Neural cell (in vitro differentiated cells): Measurements from ENCODE around the gene CTNNA1.

Source experiments
- EZH2 ChIP-seq: fragments of 200-600, 300-800 bp; shearing (Covaris generic), sonication (generic); IDR thresholded peaks from 2 replicates; pipeline ENCODE4 v1.6.1; 2014; ENCODE audit warnings: antibody characterized with exemption, low read length, borderline replicate concordance, mild to moderate bottlenecking; ENCODE audit not compliant: insufficient read depth, poor library complexity, severe bottlenecking
- RAD21 ChIP-seq: fragments of 450-650 bp; conservative IDR thresholded peaks from 2 replicates; pipeline ENCODE4 v1.6.1; 2014; ENCODE audit warnings: antibody characterized with exemption, mild to moderate bottlenecking, moderate library complexity
- TAF1 ChIP-seq: IDR thresholded peaks from 2 replicates; pipeline ENCODE4 v1.6.1; 2012; ENCODE audit warnings: low read depth
- TF ChIP-seq, protein P1 (sequence below): fragments of 450-650 bp; IDR thresholded peaks from 2 replicates; pipeline ENCODE4 v1.5.1; 2014; ENCODE audit warnings: antibody characterized with exemption, mild to moderate bottlenecking, moderate library complexity; ENCODE audit not compliant: poor library complexity, severe bottlenecking

GRCh38 chr5:138965626-138966025 lies 212.4 kb downstream of the CTNNA1 start:
- TF ChIP-seq, protein P1, sequence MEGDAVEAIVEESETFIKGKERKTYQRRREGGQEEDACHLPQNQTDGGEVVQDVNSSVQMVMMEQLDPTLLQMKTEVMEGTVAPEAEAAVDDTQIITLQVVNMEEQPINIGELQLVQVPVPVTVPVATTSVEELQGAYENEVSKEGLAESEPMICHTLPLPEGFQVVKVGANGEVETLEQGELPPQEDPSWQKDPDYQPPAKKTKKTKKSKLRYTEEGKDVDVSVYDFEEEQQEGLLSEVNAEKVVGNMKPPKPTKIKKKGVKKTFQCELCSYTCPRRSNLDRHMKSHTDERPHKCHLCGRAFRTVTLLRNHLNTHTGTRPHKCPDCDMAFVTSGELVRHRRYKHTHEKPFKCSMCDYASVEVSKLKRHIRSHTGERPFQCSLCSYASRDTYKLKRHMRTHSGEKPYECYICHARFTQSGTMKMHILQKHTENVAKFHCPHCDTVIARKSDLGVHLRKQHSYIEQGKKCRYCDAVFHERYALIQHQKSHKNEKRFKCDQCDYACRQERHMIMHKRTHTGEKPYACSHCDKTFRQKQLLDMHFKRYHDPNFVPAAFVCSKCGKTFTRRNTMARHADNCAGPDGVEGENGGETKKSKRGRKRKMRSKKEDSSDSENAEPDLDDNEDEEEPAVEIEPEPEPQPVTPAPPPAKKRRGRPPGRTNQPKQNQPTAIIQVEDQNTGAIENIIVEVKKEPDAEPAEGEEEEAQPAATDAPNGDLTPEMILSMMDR: no peak
- TF ChIP-seq RAD21 (no peak), EZH2 (no peak), TAF1 (no peak)
